Liver (tissue), 9 donors: ENCODE data around the gene ELAVL1. TPM values are rescaled to one million over a fixed set of nuclear protein-coding genes. Genes with fewer than 3 reads are reported as not detected.
"Not testable (repeated sequence)": the region's sequence is repeated elsewhere in the genome, so short reads cannot be mapped to it uniquely, and the experiment has no call there.

Experiments used
- DNase-seq: peaks from one replicate; pipeline ENCODE4 v3.0.0-alpha.2; 2017; ENCODE audit warnings: low spot score
- H3K27ac ChIP-seq, 2 donors: one replicate each; pipeline ENCODE4 v1.7.0; 2013; ENCODE audit warnings: inconsistent platforms in 2 of 2, low read length in 2 of 2, control low read depth in 1 of 2, low read depth in 1 of 2, mild to moderate bottlenecking in 1 of 2
- H3K27me3 ChIP-seq, 4 donors: one replicate each; pipeline versions ENCODE4 v1.6.1 to v1.7.0; 2013; ENCODE audit warnings: low read length in 3 of 4, inconsistent platforms in 1 of 4, mild to moderate bottlenecking in 1 of 4, moderate library complexity in 1 of 4; ENCODE audit not compliant: control insufficient read depth in 4 of 4, insufficient read depth in 4 of 4
- H3K36me3 ChIP-seq, 4 donors: one replicate each; pipeline versions ENCODE4 v1.6.1 to v1.7.0; 2013; ENCODE audit warnings: low read length in 3 of 4, mild to moderate bottlenecking in 3 of 4, low read depth in 1 of 4, moderate library complexity in 1 of 4; ENCODE audit not compliant: control insufficient read depth in 4 of 4, insufficient read depth in 3 of 4
- H3K4me1 ChIP-seq, 4 donors: one replicate each; pipeline versions ENCODE4 v1.6.1 to v1.7.0; 2013; ENCODE audit warnings: low read length in 3 of 4, mild to moderate bottlenecking in 3 of 4, moderate library complexity in 1 of 4; ENCODE audit not compliant: control insufficient read depth in 4 of 4, insufficient read depth in 4 of 4
- H3K4me3 ChIP-seq, 3 donors: one replicate each; pipeline versions ENCODE4 v1.6.1 to v1.7.0; 2013; ENCODE audit warnings: low read length in 3 of 3, control low read depth in 1 of 3, low read depth in 1 of 3, mild to moderate bottlenecking in 1 of 3
- H3K9ac ChIP-seq, 2 donors: one replicate each; pipeline ENCODE4 v1.7.0; 2013; ENCODE audit warnings: low read length in 2 of 2, mild to moderate bottlenecking in 2 of 2, moderate library complexity in 2 of 2, control low read depth in 1 of 2, low read depth in 1 of 2
- H3K9me3 ChIP-seq, 4 donors: one replicate each; pipeline versions ENCODE4 v1.6.1 to v1.7.0; 2013; ENCODE audit warnings: low read length in 3 of 4; ENCODE audit not compliant: control insufficient read depth in 4 of 4
- ATF3 ChIP-seq: IDR thresholded peaks from 2 replicates; pipeline ENCODE4 v1.6.1; 2016; ENCODE audit warnings: antibody characterized with exemption
- CTCF ChIP-seq: fragments of 150-350 bp; IDR thresholded peaks from 2 replicates; pipeline ENCODE4 v1.5.1; 2017; ENCODE audit warnings: improper control_type of control experiment, low read depth, low read length; ENCODE audit not compliant: missing input control
- EGR1 ChIP-seq, 2 donors: IDR thresholded peaks; 2 replicates each; pipeline ENCODE4 v1.6.1; 2016 to 2018; ENCODE audit warnings: antibody characterized with exemption in 2 of 2, low read depth in 2 of 2
- FOXA1 ChIP-seq: IDR thresholded peaks from 2 replicates; pipeline ENCODE4 v1.6.1; 2016; ENCODE audit warnings: antibody characterized with exemption
- FOXA2 ChIP-seq: IDR thresholded peaks from 2 replicates; pipeline ENCODE4 v1.6.1; 2016; ENCODE audit warnings: antibody characterized with exemption
- HNF4G ChIP-seq: IDR thresholded peaks from 2 replicates; pipeline ENCODE4 v1.6.1; 2016; ENCODE audit warnings: antibody characterized with exemption
- JUND ChIP-seq, 2 donors: IDR thresholded peaks; 2 replicates each; pipeline ENCODE4 v1.6.1; 2016; ENCODE audit warnings: antibody characterized with exemption in 2 of 2
- RAD21 ChIP-seq, 2 donors: IDR thresholded peaks; 2 replicates each; pipeline ENCODE4 v1.6.1; 2016; ENCODE audit warnings: antibody characterized with exemption in 2 of 2, mild to moderate bottlenecking in 2 of 2
- REST ChIP-seq: IDR thresholded peaks from 2 replicates; pipeline ENCODE4 v1.6.1; 2016; ENCODE audit warnings: antibody characterized with exemption, mild to moderate bottlenecking
- RXRA ChIP-seq, 2 donors: IDR thresholded peaks; 2 replicates each; pipeline ENCODE4 v1.6.1; 2017 to 2018; ENCODE audit warnings: antibody characterized with exemption in 2 of 2, mild to moderate bottlenecking in 1 of 2
- SP1 ChIP-seq: IDR thresholded peaks from 2 replicates; pipeline ENCODE4 v1.6.1; 2018; ENCODE audit warnings: antibody characterized with exemption, mild to moderate bottlenecking
- TAF1 ChIP-seq: conservative IDR thresholded peaks from 2 replicates; pipeline ENCODE4 v1.6.1; 2016; ENCODE audit warnings: antibody characterized with exemption, mild to moderate bottlenecking
- ZBTB33 ChIP-seq: IDR thresholded peaks from 2 replicates; pipeline ENCODE4 v1.6.1; 2016; ENCODE audit warnings: antibody characterized with exemption
- WGBS: extraction: QIAGEN DNeasy Blood & Tissue Kit; methylation state at CpG from one replicate; pipeline ENCODE4 v1.1.7; 2013; 5-methylcytosine and 5-hydroxymethylcytosine counted together
- polyA plus RNA-seq, 2 donors: library from polyadenylated mRNA; stranded (reverse) in 1 of 2; unstranded in 1 of 2; fragments of 200-250 nt in 1 of 2; fragments of >200 nt in 1 of 2; fragmentation: Nextera tagmentation in 1 of 2; extraction: Ambion mirVana in 1 of 2; gene quantifications; one replicate each; pipeline versions ENCODE4 v1.2.1 to v1.2.3, GENCODE V29; 2013 to 2015
- total RNA-seq, 2 donors: library from RNA; depleted of rRNA; stranded (reverse); fragments of >200 nt; gene quantifications; one replicate each; pipeline ENCODE4 v1.2.3, GENCODE V29; 2014
- donor health status: healthy.
- donor health status: healthy.
- donor health status: healthy.
- donor health status: healthy.
- donor health status: healthy.

ELAVL1 gene
- total and polyA plus RNA-seq, 4 donors = 14.4 to 33.7 (median 19.1) TPM

- peaks cover 12 to 43% (median 27%) of the 10 kb centered on the region in 4 donors for H3K36me3 ChIP-seq
- H3K27me3 ChIP-seq = no peaks in the 10 kb centered on the region
- TF ChIP-seq FOXA2 = no peak
- no peak for TF ChIP-seq SP1
- no peak for TF ChIP-seq HNF4G
- no peak for TF ChIP-seq ZBTB33
- no peak for TF ChIP-seq EGR1 (IDR thresholded peaks at IDR 0.05; ENCODE audit: low read depth in 2 of 2)
- no peak for TF ChIP-seq FOXA1
- no peak for TF ChIP-seq RAD21 (IDR thresholded peaks at IDR 0.05)
- TF ChIP-seq TAF1 = no peak
- no peak for TF ChIP-seq RXRA (IDR thresholded peaks at IDR 0.05)
- TF ChIP-seq JUND (IDR thresholded peaks at IDR 0.05) = no peak
- TF ChIP-seq REST = no peak
- no peak overlapping the region for H3K9ac ChIP-seq
- no peak overlapping the region for H3K27ac ChIP-seq
- 91% methylated on average over 7 of the region's 7 CpGs for WGBS
- DNase-seq = no peak
- H3K4me3 ChIP-seq = no peak overlapping the region
- peaks cover 3 to 6% (median 5%) of the 10 kb centered on the region in 4 donors for H3K4me1 ChIP-seq
- no peaks in the 10 kb centered on the region for H3K9me3 ChIP-seq
Measured at GRCh38 chr19:7930765-7931164, 74.7 kb downstream of the ELAVL1 start.

GRCh38 chr19:7930030-7930429, 75.4 kb downstream of the ELAVL1 start:
- not testable (repeated sequence) for H3K9me3 ChIP-seq, H3K27ac ChIP-seq, H3K27me3 ChIP-seq, DNase-seq, H3K9ac ChIP-seq, H3K4me3 ChIP-seq
- peaks cover 8 to 11% (median 9%) of the 10 kb centered on the region in 4 donors for H3K4me1 ChIP-seq
- peaks cover 12 to 40% (median 24%) of the 10 kb centered on the region in 4 donors for H3K36me3 ChIP-seq
- WGBS = 94% methylated on average over 11 of the region's 11 CpGs

DNA sequence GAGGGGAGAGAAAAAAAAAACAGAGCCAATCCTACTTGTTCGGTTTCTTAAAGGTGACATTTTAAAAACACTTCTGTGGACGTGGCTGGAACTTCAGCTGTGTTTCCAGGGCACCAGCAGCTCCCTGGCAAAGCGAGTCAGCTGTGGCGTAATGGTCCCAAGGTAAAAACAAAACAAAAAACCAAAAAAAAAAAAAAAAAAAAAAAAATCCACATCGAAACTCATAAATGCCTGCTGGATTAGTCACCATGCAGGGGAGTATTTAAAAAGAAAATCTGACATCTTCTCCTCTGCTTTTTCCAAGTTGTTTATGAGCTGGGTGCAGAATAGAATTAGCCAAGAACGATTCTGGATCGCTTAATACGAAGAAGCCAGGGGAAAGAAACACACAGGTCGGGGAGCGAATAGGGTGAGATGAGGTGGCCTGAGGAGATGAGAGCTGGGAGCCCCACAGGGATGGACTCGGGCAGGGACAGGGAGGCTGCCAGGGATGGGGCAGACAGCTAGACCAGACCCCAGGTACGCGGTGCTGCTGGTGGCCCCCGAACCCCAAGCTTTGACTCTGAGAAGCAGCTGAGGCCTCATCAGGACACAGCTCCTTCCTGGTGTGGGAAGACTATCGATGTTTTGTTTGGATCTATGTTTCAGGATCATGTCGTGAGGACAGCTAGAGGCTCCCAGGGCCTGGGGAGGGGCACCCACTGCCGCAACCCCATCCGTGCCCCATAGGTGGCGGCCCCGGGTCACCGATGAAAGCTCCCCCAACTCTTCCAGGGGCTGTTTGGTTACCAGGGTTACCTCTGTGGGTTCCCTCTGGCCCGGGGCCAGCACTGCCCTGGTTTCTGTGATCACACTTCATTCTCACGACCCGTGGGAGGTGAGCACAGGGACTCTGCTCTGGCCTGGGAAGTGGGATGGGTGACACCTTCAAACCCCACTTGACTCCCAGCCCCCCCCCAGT, 76.4 kb downstream of the ELAVL1 start:
- no peak overlapping the region for H3K9ac ChIP-seq
- DNase-seq = no peak
- no peaks in the 10 kb centered on the region for H3K9me3 ChIP-seq
- H3K27me3 ChIP-seq = no peaks in the 10 kb centered on the region
- peaks cover 12 to 38% (median 20%) of the 10 kb centered on the region in 4 donors for H3K36me3 ChIP-seq
- TF ChIP-seq CTCF (peak; percentile 7), SP1 (no peak), ATF3 (no peak), TAF1 (no peak), FOXA1 (no peak), RXRA (IDR thresholded peaks at IDR 0.05) (no peak)
- WGBS = 83% methylated on average over 24 of the region's 24 CpGs
- no peak overlapping the region for H3K27ac ChIP-seq
- peaks cover 8 to 12% (median 9%) of the 10 kb centered on the region in 4 donors for H3K4me1 ChIP-seq
- H3K4me3 ChIP-seq = no peak overlapping the region
